SK-N-SH (cell line): ENCODE measurements around the gene PRRG4.

Experiments used
- EZH2phosphoT487 ChIP-seq: fragments of 200-600 bp; sonication (generic); IDR thresholded peaks from 2 replicates; pipeline ENCODE4 v1.6.1; 2017; ENCODE audit warnings: low read depth, mixed run types, mild to moderate bottlenecking, antibody characterized with exemption, moderate library complexity, borderline replicate concordance
- FOXM1 ChIP-seq: IDR thresholded peaks from 2 replicates; pipeline ENCODE4 v1.4.0; 2012; ENCODE audit warnings: low read depth, mild to moderate bottlenecking
- GABPA ChIP-seq: IDR thresholded peaks from 2 replicates; pipeline ENCODE4 v1.4.0; 2012; ENCODE audit warnings: low read depth, mild to moderate bottlenecking
- MXI1 ChIP-seq: IDR thresholded peaks from 2 replicates; pipeline ENCODE4 v1.6.1; 2012; ENCODE audit warnings: mild to moderate bottlenecking, low read depth, low read length, improper control_type of control experiment
- RFX5 ChIP-seq: IDR thresholded peaks from 2 replicates; pipeline ENCODE4 v1.6.1; 2012; ENCODE audit warnings: mild to moderate bottlenecking, improper control_type of control experiment, low read length
- SIN3A ChIP-seq: IDR thresholded peaks from 2 replicates; pipeline ENCODE4 v1.6.1; 2012; ENCODE audit warnings: low read depth, mild to moderate bottlenecking, low read length, moderate library complexity, borderline replicate concordance
- TF ChIP-seq, protein P1 (sequence below): fragments of 200-600 bp; sonication (generic); IDR thresholded peaks from 2 replicates; pipeline ENCODE4 v1.6.1; 2017; ENCODE audit warnings: antibody characterized with exemption, mild to moderate bottlenecking, moderate library complexity
- TF ChIP-seq, protein P2 (sequence below): IDR thresholded peaks from 2 replicates; pipeline ENCODE4 v1.6.1; 2012; ENCODE audit warnings: mild to moderate bottlenecking, low read depth, low read length, moderate library complexity

DNA sequence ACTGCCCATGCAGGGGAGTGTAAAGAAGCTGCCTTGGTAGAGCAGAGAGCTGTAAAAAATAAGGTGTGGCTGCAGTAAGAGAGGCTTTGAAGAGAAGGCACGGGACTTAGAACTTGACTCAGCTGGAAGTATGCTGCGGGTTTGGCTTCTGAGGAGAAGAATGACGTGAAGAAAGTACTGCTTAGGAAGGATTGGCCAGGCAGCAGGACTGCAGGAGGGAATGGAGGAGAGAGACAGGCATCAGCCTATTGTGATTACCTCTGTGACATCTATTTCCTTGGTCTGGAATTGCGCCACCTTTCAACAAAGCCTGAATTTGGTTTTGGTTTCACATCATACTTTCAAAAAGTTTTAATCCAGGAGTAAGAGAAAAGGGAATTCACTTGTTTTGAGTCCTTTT lies 22.5 kb downstream of the PRRG4 start:
- TF ChIP-seq, protein P1, sequence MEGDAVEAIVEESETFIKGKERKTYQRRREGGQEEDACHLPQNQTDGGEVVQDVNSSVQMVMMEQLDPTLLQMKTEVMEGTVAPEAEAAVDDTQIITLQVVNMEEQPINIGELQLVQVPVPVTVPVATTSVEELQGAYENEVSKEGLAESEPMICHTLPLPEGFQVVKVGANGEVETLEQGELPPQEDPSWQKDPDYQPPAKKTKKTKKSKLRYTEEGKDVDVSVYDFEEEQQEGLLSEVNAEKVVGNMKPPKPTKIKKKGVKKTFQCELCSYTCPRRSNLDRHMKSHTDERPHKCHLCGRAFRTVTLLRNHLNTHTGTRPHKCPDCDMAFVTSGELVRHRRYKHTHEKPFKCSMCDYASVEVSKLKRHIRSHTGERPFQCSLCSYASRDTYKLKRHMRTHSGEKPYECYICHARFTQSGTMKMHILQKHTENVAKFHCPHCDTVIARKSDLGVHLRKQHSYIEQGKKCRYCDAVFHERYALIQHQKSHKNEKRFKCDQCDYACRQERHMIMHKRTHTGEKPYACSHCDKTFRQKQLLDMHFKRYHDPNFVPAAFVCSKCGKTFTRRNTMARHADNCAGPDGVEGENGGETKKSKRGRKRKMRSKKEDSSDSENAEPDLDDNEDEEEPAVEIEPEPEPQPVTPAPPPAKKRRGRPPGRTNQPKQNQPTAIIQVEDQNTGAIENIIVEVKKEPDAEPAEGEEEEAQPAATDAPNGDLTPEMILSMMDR, result no peak
- no peak for TF ChIP-seq MXI1
- TF ChIP-seq GABPA, result no peak
- TF ChIP-seq FOXM1, result no peak
- TF ChIP-seq SIN3A, result no peak
- TF ChIP-seq, protein P2, sequence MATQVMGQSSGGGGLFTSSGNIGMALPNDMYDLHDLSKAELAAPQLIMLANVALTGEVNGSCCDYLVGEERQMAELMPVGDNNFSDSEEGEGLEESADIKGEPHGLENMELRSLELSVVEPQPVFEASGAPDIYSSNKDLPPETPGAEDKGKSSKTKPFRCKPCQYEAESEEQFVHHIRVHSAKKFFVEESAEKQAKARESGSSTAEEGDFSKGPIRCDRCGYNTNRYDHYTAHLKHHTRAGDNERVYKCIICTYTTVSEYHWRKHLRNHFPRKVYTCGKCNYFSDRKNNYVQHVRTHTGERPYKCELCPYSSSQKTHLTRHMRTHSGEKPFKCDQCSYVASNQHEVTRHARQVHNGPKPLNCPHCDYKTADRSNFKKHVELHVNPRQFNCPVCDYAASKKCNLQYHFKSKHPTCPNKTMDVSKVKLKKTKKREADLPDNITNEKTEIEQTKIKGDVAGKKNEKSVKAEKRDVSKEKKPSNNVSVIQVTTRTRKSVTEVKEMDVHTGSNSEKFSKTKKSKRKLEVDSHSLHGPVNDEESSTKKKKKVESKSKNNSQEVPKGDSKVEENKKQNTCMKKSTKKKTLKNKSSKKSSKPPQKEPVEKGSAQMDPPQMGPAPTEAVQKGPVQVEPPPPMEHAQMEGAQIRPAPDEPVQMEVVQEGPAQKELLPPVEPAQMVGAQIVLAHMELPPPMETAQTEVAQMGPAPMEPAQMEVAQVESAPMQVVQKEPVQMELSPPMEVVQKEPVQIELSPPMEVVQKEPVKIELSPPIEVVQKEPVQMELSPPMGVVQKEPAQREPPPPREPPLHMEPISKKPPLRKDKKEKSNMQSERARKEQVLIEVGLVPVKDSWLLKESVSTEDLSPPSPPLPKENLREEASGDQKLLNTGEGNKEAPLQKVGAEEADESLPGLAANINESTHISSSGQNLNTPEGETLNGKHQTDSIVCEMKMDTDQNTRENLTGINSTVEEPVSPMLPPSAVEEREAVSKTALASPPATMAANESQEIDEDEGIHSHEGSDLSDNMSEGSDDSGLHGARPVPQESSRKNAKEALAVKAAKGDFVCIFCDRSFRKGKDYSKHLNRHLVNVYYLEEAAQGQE, result no peak
- TF ChIP-seq RFX5, result no peak
- TF ChIP-seq EZH2phosphoT487, result no peak
